ENCODE data around the gene CCL4L2.

- TF ChIP-seq, protein P1, sequence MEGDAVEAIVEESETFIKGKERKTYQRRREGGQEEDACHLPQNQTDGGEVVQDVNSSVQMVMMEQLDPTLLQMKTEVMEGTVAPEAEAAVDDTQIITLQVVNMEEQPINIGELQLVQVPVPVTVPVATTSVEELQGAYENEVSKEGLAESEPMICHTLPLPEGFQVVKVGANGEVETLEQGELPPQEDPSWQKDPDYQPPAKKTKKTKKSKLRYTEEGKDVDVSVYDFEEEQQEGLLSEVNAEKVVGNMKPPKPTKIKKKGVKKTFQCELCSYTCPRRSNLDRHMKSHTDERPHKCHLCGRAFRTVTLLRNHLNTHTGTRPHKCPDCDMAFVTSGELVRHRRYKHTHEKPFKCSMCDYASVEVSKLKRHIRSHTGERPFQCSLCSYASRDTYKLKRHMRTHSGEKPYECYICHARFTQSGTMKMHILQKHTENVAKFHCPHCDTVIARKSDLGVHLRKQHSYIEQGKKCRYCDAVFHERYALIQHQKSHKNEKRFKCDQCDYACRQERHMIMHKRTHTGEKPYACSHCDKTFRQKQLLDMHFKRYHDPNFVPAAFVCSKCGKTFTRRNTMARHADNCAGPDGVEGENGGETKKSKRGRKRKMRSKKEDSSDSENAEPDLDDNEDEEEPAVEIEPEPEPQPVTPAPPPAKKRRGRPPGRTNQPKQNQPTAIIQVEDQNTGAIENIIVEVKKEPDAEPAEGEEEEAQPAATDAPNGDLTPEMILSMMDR (IDR thresholded peaks at IDR 0.05) = peak in 1 of 6 experiments; percentile 2
- TF ChIP-seq POLR2A (IDR thresholded peaks at IDR 0.05) = no peak
Observed at GRCh38 chr17:36193216-36193775, 17.6 kb upstream of the CCL4L2 start.
